GM12878 (cell line): ENCODE measurements around the gene ZSCAN26. TPM values are rescaled to one million over a fixed set of nuclear protein-coding genes. Genes with fewer than 3 reads are reported as not detected.

Source experiments
- ATAC-seq: fragments of 200-7000 bp; cut with Tn5 transposase; 3 replicates; pipeline ENCODE4 v1.9.1; 2020; ENCODE audit warnings: mild to moderate bottlenecking, moderate library complexity
- BruUV-seq: library from RNA; stranded (reverse); fragments of 400-500 nt; replicated peaks from 2 replicates; lab custom pipeline; 2021; lab: Mats Ljungman, UMichigan
- CTCF ChIA-PET: fragments of 300-600 bp; sonication (Branson Sonifier 250); formaldehyde crosslinking; extraction: SDS; loops from one replicate; lab custom pipeline; 2021; ENCODE audit warnings: inconsistent platforms; lab: Yijun Ruan, JAX
- POLR2A ChIA-PET: fragments of 350-600 bp; formaldehyde crosslinking; extraction: SDS; loops from one replicate; lab custom pipeline; 2021; ENCODE audit warnings: inconsistent platforms; lab: Charles Lee
- RAD21 ChIA-PET: fragments of 300-600 bp; sonication (Branson Sonifier 250); formaldehyde crosslinking; loops from one replicate; lab custom pipeline; 2023; ENCODE audit warnings: antibody characterized with exemption; ENCODE audit not compliant: unreplicated experiment; lab: Charles Lee
- SMC1A ChIA-PET: fragments of 300-600 bp; sonication (Branson Sonifier 250); formaldehyde crosslinking; loops from one replicate; lab custom pipeline; 2023; ENCODE audit not compliant: unreplicated experiment, uncharacterized antibody; lab: Charles Lee
- DNase-seq: peaks from one replicate; pipeline ENCODE4 v3.0.0-alpha.2; 2011; ENCODE audit warnings: low read depth, low spot score
- FAIRE-seq: peaks from 3 replicates; lab custom pipeline; 2011; peaks lifted over from hg19 to GRCh38; lab: Jason Lieb, UNC
- H2AFZ ChIP-seq: 2 replicates; pipeline ENCODE4 v1.6.0; 2011; ENCODE audit warnings: low read depth, low read length, control low read depth; ENCODE audit not compliant: control insufficient read depth
- H3K27ac ChIP-seq: 2 replicates; pipeline ENCODE4 v1.5.1; 2011; ENCODE audit warnings: control low read depth; ENCODE audit not compliant: control insufficient read depth, insufficient read depth
- H3K27me3 ChIP-seq, 2 experiments: replicated peaks in 1 of 2; 2 replicates each; pipeline versions ENCODE4 v1.6.0 to v1.6.1; 2011; ENCODE audit warnings: low read length in 1 of 2; ENCODE audit not compliant: control insufficient read depth in 2 of 2, insufficient read depth in 2 of 2
- H3K36me3 ChIP-seq, 2 experiments: 2 replicates each; pipeline ENCODE4 v1.5.1; 2011; ENCODE audit warnings: low read length in 1 of 2; ENCODE audit not compliant: control insufficient read depth in 2 of 2, insufficient read depth in 2 of 2
- H3K4me1 ChIP-seq: 2 replicates; pipeline ENCODE4 v1.6.1; 2011; ENCODE audit warnings: mild to moderate bottlenecking, low read length, moderate library complexity, mixed read lengths; ENCODE audit not compliant: control insufficient read depth, insufficient read depth
- H3K4me2 ChIP-seq: 2 replicates; pipeline ENCODE4 v1.6.0; 2011; ENCODE audit warnings: control low read depth; ENCODE audit not compliant: control insufficient read depth, insufficient read depth
- H3K4me3 ChIP-seq: fragments of 200-600 bp; sonication (generic); 2 replicates; pipeline ENCODE4 v1.5.1; 2016
- H3K79me2 ChIP-seq: 2 replicates; pipeline ENCODE4 v1.6.0; 2011; ENCODE audit warnings: low read length; ENCODE audit not compliant: control insufficient read depth, insufficient read depth
- H3K9ac ChIP-seq: 2 replicates; pipeline ENCODE4 v1.8.0; 2011; ENCODE audit warnings: low read length, control low read depth, mixed read lengths; ENCODE audit not compliant: control insufficient read depth, insufficient read depth
- H3K9me3 ChIP-seq: replicated peaks from 3 replicates; pipeline ENCODE4 v1.5.1; 2011; ENCODE audit warnings: mild to moderate bottlenecking, low read length; ENCODE audit not compliant: control insufficient read depth, insufficient read depth
- H4K20me1 ChIP-seq: 2 replicates; pipeline ENCODE4 v1.6.0; 2011; ENCODE audit not compliant: control insufficient read depth, insufficient read depth
- BCL11A ChIP-seq: IDR thresholded peaks from 2 replicates; pipeline ENCODE4 v1.6.1; 2011; ENCODE audit warnings: low read depth, low read length
- ETV6 ChIP-seq, 2 experiments: fragments of 450-650 bp in 1 of 2; IDR thresholded peaks in 1 of 2; conservative IDR thresholded peaks in 1 of 2; 2 replicates each; pipeline ENCODE4 v1.6.1; 2014; ENCODE audit warnings: antibody characterized with exemption in 1 of 2, borderline replicate concordance in 1 of 2, low read depth in 1 of 2, mild to moderate bottlenecking in 1 of 2, moderate library complexity in 1 of 2
- HDAC6 ChIP-seq: fragments of 200-600 bp; sonication (generic); IDR thresholded peaks from one replicate; pipeline ENCODE4 v1.8.0; 2017; ENCODE audit warnings: antibody characterized with exemption; ENCODE audit not compliant: unreplicated experiment
- IRF4 ChIP-seq: IDR thresholded peaks from 2 replicates; pipeline ENCODE4 v1.6.1; 2011; ENCODE audit warnings: low read depth, low read length
- SRF ChIP-seq, 2 experiments: IDR thresholded peaks; 2 replicates each; pipeline ENCODE4 v1.6.1; 2011; ENCODE audit warnings: low read depth in 2 of 2, low read length in 2 of 2, mild to moderate bottlenecking in 1 of 2, moderate library complexity in 1 of 2
- ZNF207 ChIP-seq: fragments of 450-650 bp; IDR thresholded peaks from 2 replicates; pipeline ENCODE4 v1.6.1; 2014; ENCODE audit warnings: antibody characterized with exemption, mild to moderate bottlenecking, borderline replicate concordance
- WGBS: methylation state at CpG from one replicate; pipeline ENCODE4 v1.1.6; 2016; ENCODE audit warnings: low lambda C conversion rate; ENCODE audit not compliant: insufficient replicate concordance, insufficient coverage; ENCODE audit errors: missing lambda C conversion rate; 5-methylcytosine and 5-hydroxymethylcytosine counted together
- in situ Hi-C: fragments of 300-500 bp; cut with MboI; formaldehyde crosslinking; loops from 9 replicates; pipeline ENCODE4 v1.14.3; 2018; ENCODE audit warnings: mixed read lengths
- intact Hi-C: fragments of 100-400 bp; cut with micrococcal nuclease; formaldehyde crosslinking; loops from one replicate; pipeline ENCODE4 v1.14.2; 2022; ENCODE audit not compliant: unreplicated experiment
- polyA plus RNA-seq, 11 experiments: library from polyadenylated mRNA; depleted of rRNA in 4 of 11; unstranded in 6 of 11; stranded (reverse) in 5 of 11; fragments of >200 nt; fragmentation: Nextera tagmentation in 4 of 11; fragmentation: Illumina TruSeq in 1 of 11; extraction: Ambion mirVana in 4 of 11; extraction: Trizol in 1 of 11; gene quantifications; 1 replicate in 1 of 11; 2 replicates in 10 of 11; pipeline versions ENCODE4 v1.2.1 to v1.2.3, GENCODE V29; 2011 to 2016; ENCODE audit warnings: inconsistent platforms in 2 of 11, missing spikeins in 2 of 11, low read depth in 1 of 11
- total RNA-seq, 4 experiments: library from RNA; depleted of rRNA in 3 of 4; stranded (reverse); fragments of >200 nt in 3 of 4; fragmentation: Illumina TruSeq in 1 of 4; extraction: Trizol in 1 of 4; gene quantifications; 2 replicates each; pipeline versions ENCODE4 v1.2.1 to v1.2.3, GENCODE V29; 2013 to 2021
- TF ChIP-seq, protein P1 (sequence below): fragments of 450-650 bp; IDR thresholded peaks from 2 replicates; pipeline ENCODE4 v1.6.1; 2016; ENCODE audit warnings: mild to moderate bottlenecking, moderate library complexity, borderline replicate concordance
- TF ChIP-seq, protein P2 (sequence below): fragments of 450-650 bp; IDR thresholded peaks from 2 replicates; pipeline ENCODE4 v1.6.1; 2017; ENCODE audit warnings: mild to moderate bottlenecking, moderate library complexity

Gene ZSCAN26
- total and polyA plus RNA-seq, 10 of the 15 experiments (the other 5 are each of a cell fraction or from before 2014, with no cell fraction given), result 4.5 to 13.3 (median 6.5) TPM

DNA sequence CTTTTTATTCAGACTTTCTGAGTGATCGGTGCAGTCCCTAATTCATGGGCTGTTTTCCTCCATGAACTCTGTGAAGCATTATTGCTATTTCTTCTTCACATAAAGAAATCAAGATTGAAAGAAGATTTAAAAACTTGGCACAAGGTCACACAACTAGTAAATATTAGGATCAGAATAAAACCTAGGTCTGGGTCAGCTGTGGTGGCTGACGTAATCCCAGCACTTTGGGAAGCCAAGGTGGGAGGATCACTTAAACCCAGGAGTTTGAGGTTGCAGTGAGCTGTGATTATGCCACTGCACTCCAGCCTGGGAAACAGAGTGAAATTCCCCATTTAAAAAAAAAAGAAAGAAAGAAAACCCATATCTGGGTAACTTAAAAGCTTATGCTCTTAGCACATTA, 40.5 kb upstream of the ZSCAN26 start:
- no peaks in the 10 kb centered on the region for H3K4me1 ChIP-seq
- intact Hi-C loops, result loop anchor here (5.0 kb wide), 1 partner anchor 126 kb away; no protein-coding TSS in a partner anchor
- no peaks in the 10 kb centered on the region for H3K27me3 ChIP-seq
- ChIA-PET SMC1A (interaction anchor here (0.8 to 3.4 kb wide), 6 partner anchors 11 to 84 kb away, joined by 3 to 17 read pairs (median 4); partner anchors contain the start of genes ZKSCAN4 and ZSCAN26), RAD21 (interaction anchor here (0.7 to 2.0 kb wide), 5 partner anchors 23 to 129 kb away, joined by 4 to 8 read pairs (median 5); partner anchors contain the start of gene ZKSCAN4), POLR2A (interaction anchor here (1.0 to 1.6 kb wide), 3 partner anchors 26 to 110 kb away, joined by 3 to 4 read pairs (median 4); partner anchors contain the start of genes ZKSCAN4, ZKSCAN8 and ZSCAN31), CTCF (interaction anchor here (0.6 to 1.8 kb wide), 3 partner anchors 16 to 129 kb away, joined by 3 to 9 read pairs (median 3); no protein-coding TSS in a partner anchor)
- BruUV-seq, result no TSS peak
- no peak for ATAC-seq
- H3K36me3 ChIP-seq, result peaks cover 0 to 5% of the 10 kb centered on the region in 2 experiments; a peak in 3 of 4 replicates
- H2AFZ ChIP-seq, result no peak overlapping the region
- H3K4me3 ChIP-seq, result no peak overlapping the region; the same call in 1 of the 2 replicates
- no peaks in the 10 kb centered on the region; the same call in 2 of the 3 replicates for H3K9me3 ChIP-seq
- TF ChIP-seq IRF4, result no peak
- TF ChIP-seq, protein P1, sequence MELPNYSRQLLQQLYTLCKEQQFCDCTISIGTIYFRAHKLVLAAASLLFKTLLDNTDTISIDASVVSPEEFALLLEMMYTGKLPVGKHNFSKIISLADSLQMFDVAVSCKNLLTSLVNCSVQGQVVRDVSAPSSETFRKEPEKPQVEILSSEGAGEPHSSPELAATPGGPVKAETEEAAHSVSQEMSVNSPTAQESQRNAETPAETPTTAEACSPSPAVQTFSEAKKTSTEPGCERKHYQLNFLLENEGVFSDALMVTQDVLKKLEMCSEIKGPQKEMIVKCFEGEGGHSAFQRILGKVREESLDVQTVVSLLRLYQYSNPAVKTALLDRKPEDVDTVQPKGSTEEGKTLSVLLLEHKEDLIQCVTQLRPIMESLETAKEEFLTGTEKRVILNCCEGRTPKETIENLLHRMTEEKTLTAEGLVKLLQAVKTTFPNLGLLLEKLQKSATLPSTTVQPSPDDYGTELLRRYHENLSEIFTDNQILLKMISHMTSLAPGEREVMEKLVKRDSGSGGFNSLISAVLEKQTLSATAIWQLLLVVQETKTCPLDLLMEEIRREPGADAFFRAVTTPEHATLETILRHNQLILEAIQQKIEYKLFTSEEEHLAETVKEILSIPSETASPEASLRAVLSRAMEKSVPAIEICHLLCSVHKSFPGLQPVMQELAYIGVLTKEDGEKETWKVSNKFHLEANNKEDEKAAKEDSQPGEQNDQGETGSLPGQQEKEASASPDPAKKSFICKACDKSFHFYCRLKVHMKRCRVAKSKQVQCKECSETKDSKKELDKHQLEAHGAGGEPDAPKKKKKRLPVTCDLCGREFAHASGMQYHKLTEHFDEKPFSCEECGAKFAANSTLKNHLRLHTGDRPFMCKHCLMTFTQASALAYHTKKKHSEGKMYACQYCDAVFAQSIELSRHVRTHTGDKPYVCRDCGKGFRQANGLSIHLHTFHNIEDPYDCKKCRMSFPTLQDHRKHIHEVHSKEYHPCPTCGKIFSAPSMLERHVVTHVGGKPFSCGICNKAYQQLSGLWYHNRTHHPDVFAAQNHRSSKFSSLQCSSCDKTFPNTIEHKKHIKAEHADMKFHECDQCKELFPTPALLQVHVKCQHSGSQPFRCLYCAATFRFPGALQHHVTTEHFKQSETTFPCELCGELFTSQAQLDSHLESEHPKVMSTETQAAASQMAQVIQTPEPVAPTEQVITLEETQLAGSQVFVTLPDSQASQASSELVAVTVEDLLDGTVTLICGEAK, result no peak
- TF ChIP-seq SRF (IDR thresholded peaks at IDR 0.05; ENCODE audit: low read depth in 2 of 2, low read length in 2 of 2), result no peak
- no peak for TF ChIP-seq ETV6 (conservative IDR thresholded peaks at IDR 0.05 in 1 of 2, IDR thresholded peaks at IDR 0.05 in 1 of 2; ENCODE audit: borderline replicate concordance in 1 of 2, low read depth in 1 of 2)
- TF ChIP-seq HDAC6, result no peak
- TF ChIP-seq ZNF207, result no peak
- TF ChIP-seq, protein P2, sequence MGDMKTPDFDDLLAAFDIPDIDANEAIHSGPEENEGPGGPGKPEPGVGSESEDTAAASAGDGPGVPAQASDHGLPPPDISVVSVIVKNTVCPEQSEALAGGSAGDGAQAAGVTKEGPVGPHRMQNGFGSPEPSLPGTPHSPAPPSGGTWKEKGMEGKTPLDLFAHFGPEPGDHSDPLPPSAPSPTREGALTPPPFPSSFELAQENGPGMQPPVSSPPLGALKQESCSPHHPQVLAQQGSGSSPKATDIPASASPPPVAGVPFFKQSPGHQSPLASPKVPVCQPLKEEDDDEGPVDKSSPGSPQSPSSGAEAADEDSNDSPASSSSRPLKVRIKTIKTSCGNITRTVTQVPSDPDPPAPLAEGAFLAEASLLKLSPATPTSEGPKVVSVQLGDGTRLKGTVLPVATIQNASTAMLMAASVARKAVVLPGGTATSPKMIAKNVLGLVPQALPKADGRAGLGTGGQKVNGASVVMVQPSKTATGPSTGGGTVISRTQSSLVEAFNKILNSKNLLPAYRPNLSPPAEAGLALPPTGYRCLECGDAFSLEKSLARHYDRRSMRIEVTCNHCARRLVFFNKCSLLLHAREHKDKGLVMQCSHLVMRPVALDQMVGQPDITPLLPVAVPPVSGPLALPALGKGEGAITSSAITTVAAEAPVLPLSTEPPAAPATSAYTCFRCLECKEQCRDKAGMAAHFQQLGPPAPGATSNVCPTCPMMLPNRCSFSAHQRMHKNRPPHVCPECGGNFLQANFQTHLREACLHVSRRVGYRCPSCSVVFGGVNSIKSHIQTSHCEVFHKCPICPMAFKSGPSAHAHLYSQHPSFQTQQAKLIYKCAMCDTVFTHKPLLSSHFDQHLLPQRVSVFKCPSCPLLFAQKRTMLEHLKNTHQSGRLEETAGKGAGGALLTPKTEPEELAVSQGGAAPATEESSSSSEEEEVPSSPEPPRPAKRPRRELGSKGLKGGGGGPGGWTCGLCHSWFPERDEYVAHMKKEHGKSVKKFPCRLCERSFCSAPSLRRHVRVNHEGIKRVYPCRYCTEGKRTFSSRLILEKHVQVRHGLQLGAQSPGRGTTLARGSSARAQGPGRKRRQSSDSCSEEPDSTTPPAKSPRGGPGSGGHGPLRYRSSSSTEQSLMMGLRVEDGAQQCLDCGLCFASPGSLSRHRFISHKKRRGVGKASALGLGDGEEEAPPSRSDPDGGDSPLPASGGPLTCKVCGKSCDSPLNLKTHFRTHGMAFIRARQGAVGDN, result no peak
- no peak for TF ChIP-seq BCL11A
- H4K20me1 ChIP-seq, result no peaks in the 10 kb centered on the region
- no peak overlapping the region; the same call in 1 of the 2 replicates for H3K4me2 ChIP-seq
- no peak for FAIRE-seq
- no peak overlapping the region for H3K9ac ChIP-seq
- no peak for DNase-seq
- H3K27ac ChIP-seq, result no peak overlapping the region
- WGBS, result 97% methylated on average over 2 of the region's 2 CpGs
- in situ Hi-C loops, result no loop called here
- peaks cover 15% of the 10 kb centered on the region for H3K79me2 ChIP-seq
